Stimulated activated CD4-positive, alpha-beta T cell treated with anti-CD3 and anti-CD28 coated beads, Interleukin-12 subunit alpha, Interleukin-12 subunit beta, amount 100 ng/mL, for 24 hours (primary cell): Measurements from ENCODE around the gene POLR1D.

ENCODE experiments used
- DNase-seq, 2 experiments: peaks; one replicate each; pipeline ENCODE4 v3.0.0-alpha.2; 2020; ENCODE audit warnings: low read depth in 2 of 2

POLR1D gene, protein sequence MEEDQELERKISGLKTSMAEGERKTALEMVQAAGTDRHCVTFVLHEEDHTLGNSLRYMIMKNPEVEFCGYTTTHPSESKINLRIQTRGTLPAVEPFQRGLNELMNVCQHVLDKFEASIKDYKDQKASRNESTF

DNA sequence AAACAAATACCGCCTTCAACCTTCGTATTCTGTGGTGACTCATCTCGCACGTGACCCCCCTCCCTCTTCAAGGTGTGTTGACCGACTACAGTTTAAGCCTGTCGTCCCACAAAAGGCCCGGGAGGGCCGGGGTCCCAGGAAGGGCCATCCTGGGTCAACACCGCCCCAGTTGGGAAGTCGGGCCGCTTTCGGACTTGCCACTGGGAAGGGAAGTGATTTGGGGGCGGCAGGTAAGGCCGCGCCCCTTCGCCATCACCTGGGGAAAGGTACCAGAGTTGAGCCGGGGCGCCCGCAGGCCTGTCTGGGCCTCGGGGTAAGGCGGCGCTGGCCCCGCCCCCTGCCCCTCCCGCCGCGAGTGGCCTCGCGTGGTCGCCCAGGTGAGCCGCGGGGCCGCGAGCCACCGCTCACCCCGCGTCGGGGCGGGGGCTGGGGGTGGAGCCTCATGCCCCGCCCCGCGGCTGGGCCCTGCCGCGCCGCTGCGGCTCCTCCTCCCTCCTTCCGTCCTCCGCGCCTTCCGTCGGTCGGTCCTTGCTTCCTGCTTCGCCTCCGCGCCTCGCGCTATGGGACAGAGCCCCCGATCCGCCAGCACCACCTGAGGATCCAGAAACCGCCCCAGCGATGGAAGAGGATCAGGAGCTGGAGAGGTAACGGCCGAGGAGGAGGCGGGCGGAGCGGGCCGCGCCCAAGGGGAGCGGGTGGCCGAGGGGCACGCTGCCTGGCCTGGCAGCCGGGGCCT, at the start of gene POLR1D:
TSS of gene POLR1D (plus strand) at position 527 of the 736 bp plus-strand sequence. CDS start at position 619, 92 bp downstream.
- peak; percentile 59 to 64 for DNase-seq

DNA sequence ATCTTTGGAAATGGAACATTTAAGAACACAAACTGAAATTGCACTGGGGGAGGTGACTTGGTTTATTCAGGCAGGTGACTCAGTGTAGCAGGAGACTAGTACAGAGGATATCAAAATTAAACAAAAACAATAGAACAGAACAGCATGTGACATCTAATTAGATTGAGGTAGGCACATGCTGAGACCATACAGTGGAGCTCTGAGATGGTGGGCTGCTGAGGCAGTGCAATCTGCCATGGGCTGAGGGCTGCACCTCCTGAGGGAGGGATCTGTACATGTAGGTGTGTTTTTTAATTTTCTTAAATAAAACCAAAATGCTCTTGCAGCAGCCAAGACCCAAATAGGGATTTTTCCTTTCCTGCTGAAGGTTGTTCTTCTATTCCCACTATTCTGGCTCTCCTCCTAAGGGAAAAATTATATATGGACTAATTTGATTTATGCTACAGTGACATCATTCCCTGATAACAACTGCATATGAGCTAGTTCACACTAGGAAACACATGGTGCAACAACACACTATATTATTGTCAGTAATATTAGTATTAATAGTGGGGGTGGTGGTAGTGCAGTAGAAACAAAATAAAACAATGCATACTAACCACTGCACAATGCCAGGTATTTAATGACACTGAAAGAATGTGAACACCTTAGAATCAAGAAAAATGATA, 49.3 kb upstream of the POLR1D start:
- DNase-seq = no peak

DNA sequence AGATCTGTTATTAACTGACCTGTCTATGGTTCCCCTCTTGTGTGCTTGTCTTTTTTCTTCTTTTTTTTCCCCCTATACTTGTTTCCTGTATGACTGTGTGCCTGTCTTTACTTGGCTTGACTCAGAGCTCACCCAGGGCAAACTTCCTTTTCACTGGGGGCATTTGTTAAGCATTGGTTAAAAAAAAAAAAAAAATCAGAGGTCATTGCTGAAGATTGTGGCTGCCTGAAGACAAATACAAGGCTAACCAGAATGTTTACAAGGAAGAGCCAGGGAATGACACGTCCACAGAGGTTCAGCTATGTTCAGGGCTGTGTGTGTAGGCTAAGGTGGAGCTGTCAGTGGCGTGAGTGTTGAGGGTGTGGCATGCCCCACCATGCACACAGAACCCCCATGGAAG, 48.4 kb upstream of the POLR1D start:
- DNase-seq = no peak

DNA sequence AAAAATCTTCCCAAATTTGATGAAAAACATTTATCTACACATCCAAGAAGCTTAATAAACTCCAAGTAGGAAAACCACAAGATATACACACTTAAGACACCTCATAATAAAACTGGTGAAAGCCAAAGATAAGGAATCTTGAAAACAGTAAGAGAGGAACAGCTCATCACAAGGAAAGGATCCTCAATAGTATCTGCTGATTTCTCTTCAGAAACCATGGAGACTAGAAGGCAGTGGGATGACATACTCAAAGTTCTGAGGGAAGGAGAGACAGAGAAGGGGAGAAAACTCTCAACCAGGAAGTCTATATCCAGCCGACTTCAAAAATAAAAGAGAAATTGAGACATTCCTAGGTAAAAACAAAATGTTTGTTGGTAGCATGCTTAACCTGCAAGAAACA, 47.0 kb upstream of the POLR1D start:
- no peak for DNase-seq

DNA sequence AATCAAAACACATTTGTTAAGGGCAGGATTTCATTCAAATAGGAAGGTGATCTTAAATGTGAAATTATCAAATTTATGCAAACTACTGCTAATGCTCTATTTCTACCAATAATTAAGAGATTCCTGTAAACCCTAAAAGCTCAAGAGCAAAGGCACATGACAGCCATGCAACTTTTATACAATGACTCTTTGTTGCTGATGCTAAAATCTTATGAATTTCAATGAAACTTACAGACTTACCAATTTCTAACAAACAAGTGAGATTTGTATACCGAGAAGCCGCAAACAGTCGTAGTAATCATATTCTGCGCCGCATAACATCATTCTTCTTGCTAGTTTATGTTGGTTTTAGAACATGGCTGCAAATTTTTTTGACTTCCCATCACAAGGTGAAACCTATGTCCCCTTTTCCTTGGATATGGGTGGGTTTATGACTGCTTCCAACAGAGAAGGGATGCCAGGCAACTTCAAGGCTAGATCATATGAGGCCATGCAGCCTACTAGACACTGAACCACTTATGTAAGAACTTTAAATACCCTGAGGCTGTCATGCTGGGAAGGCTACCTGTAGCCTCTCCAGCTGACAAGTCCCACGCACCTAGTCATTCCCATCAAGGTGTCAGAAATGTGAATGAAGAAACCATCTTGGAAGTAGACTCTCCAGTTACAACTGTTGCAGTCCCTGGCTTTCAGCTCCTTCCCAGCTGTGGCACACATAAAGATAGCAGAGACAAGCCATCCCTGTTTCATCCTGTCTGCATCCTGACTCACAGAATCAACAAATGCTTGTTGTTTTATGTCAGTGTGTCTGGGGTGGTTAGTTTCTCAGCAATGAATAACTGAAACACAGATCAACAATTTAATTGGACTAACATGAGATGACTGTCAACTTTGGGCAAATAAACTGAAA, 43.3 kb upstream of the POLR1D start:
- no peak for DNase-seq

DNA sequence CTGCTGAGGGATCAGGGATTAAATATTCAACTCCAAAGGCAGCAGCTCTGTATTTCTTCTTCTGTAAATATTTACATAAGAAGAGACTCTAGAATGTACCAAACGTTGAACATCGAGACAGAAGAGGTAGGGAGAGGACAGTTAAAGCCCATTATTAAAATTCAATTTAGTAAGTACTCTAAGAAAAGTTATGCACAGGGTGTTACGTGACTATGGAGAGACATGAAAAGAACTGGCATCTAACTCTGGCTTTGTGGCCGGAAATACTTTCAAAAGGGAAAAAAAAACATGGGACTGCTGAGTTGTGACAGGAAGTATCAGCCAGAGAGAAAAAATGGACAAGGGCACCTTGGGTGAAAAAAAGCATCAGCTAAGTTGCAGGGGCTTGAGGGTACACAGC, 38.0 kb upstream of the POLR1D start:
- DNase-seq = no peak

DNA sequence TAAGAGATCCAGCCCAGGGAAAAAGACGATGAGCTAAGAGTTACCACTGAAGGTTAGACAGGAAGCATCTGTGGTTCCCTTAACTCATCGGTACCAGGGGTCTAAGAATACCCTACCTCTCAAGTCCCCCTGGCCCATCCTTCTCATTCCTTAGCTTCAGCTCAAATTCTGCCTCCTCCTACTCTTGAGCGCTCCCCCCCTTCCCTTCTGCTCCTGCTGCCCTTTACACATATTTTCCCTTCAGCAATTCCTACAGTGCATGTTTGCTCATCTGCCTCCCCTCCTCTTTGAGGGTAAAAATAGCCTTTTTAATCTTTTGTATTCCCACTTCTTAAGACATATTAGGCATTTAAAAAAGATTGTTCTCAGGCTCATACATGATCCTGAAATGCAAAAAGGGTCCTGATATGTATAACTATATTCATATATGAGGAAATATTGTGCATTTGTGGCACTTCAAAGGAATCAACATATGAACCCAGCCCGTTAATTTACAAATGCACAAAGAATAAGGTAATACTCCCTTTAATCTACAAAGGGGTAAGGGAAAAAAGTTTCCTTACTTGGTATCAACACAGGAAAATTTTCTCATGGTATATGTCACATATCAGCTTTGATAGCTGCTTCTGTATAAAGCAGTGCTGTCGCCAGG, 34.5 kb upstream of the POLR1D start:
- DNase-seq = no peak

DNA sequence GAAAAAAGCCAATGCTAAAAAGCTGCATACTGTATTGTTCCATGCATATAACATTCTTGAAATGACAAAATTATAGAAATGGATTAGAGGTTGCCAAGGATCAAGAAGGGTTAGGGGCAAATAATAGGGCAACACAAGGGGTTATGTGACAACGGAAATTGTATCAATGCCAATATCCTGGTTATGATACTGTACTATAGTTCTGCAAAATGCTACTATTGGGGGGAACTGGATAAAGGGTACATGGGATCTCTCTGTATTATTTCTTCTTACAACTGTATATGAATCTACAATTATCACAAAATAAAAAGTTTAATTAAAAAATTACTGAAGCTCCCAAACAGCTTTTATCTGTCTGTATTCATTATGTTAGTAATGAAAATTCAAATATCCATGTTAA, 33.3 kb upstream of the POLR1D start:
- no peak for DNase-seq

DNA sequence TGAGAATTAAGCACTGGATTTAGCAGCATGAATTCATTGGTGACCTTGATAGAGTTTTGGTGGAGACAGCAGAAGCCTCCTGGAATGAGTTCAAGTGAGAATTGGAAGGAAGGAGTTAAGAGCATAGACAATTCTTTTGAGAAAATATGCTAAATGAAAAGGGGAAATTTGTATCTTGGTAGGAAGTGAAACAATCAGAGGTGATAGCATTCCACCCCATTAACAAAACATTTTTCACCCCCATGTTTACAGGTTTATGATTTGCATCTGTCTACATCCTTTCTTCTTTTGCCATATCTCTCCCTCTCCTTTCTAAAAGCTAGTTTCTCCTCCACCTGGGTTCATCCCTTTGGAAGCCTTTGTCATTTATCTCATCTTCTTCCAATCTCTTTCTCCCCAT, 28.8 kb upstream of the POLR1D start:
- no peak for DNase-seq

DNA sequence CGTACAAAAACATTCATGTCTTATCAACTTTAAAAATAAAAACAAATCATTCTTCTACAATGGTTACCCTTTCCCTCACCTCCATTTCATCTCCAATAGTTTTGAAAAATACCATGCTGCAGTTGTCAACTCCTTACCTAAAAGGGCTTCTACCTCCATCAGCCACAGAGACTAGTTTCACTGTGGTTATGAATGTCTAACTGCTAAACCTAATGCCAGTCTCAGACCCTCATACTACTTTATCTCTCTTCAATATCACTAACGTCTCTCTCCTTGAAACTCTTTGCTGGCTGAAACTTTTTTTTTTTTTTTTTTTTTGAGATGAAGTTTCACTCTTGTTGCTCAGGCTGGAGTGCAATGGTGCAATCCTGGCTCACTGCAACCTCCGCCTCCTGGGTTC, 28.4 kb upstream of the POLR1D start:
- no peak for DNase-seq

DNA sequence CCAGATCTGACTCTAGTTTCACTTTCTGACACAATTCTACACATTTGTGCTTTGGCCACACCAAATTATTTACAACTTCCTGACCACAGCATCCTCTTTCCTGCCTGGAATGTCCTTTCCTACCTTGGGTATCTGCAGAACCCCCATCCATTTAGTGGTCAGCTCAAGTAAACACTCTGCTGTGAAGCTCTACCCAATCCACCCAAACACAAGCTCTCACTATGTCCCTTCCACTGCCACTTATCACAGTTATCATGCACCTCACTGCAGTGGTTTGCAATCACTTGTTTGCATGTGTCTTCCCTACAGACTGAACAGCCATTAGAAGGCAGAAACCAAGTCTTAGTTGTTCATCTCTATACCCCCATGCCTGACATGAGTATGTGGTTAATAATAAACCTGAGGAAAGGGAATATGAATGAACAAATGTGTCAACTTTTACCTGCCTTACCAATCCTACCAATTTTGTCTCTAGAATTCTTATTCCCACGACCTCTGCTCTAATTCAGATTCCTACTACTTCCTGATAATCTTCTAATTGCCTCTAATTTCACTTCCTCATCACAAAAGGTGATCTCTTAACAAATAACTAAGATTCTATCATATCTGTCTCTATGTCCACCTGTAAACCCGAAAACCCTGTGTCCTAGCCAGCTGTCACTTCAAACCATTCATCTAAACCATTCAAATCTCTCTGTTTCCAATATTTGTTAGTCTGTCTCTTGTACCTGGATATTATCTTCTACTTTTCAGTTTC, 26.5 kb upstream of the POLR1D start:
- DNase-seq = no peak

DNA sequence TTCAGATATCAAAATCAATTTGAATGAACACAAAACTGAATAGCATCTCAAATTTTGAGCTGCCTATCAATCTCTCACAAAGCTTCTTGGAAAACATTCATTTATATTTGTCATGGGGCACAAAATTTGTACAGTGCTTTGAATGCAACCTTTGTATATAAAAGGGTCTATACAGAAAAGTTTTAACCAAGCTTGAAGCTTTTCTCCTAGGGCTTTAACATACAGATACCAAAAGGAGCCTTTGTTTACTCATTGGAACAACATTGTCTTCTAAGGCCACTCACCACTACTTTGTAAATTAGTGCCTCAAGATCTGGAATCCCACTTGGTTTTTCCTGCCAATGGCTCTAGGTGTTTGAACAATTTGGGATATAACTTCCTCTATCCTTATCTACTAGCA, 22.6 kb upstream of the POLR1D start:
- DNase-seq = no peak

DNA sequence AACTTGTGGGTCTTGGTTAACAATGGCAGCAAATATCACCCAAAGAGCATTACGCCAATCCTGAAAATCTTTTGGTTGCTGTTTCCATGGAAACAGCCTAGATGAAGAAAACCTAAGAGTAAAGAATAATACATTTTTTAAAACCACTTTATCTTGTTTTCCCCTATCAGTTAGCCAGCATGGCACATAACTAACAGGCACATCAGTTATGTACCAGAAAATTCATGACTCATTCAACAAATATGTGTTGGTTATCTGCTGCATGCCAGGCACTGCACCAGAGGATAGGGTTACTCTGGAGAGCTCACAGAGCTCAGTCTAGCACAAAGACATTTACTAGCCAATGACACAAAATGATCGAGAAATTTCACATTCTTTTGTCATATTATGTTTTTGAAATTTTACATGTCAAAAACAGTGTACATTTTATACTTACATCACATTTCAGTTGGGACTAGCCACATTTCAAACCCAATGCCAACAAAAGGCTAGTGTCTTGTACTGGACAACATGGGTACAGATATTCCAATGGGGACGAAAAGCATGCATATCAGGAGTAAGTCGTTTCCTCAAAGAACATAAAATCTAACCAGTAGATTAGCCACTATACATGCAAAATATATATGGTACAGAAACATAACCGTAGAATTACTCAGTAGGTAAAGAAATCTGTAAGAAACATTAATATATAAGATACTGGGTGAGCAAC, 21.7 kb upstream of the POLR1D start:
- DNase-seq = no peak

DNA sequence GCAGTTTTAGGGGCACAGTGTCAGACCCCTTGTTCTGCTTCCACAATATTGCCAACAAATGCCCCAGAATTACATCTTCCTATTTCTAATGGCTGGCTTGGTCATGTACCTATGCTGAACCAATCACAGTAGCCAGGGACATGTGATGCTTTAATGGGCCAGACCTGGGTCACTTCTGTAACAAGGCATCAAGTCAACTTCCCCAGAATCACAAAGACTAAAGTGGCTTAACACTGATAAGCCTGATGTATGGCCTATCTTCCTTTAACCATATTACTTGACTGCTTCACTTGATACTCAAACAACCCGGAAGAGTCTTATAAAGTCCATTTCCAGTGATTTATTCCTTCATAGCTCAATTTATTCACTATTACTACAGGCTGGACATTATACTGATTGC, 21.0 kb upstream of the POLR1D start:
- DNase-seq = no peak

DNA sequence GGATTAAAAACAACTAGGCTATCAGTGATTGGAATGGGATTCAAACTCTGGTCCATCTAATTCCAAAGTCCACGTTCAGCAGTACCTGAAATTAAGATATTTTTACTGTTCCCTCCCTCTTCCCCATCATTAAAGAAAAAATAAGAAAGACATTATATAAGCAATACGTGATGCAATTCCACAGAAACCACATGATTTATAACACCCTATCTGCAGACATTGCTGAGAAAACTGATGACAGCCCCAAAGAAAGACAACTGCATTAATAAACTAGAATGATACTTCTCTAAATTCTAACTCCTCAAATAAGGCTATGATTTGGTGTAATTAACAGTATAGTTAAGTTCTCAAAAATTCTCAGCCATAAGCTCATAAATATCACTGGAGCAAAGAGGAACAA, 20.5 kb upstream of the POLR1D start:
- DNase-seq = no peak

DNA sequence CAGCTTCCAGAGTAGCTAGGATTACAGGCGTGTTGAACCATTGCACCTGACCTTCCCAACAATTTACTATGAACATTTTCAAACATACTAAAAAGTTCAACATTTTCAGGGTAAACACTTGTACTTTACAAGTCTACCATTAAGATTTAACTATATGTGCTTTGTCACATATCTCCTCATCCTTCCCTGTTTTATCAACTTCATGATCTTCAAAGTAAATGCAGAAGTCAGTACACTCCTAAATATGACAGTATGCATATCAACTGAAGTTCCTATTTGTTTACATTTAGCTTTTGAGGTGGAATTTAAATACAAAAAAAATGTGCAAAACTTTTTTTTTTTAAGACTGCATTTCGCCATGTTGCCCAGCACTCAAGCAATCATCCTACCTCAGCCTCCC, 19.9 kb upstream of the POLR1D start:
- DNase-seq = no peak

DNA sequence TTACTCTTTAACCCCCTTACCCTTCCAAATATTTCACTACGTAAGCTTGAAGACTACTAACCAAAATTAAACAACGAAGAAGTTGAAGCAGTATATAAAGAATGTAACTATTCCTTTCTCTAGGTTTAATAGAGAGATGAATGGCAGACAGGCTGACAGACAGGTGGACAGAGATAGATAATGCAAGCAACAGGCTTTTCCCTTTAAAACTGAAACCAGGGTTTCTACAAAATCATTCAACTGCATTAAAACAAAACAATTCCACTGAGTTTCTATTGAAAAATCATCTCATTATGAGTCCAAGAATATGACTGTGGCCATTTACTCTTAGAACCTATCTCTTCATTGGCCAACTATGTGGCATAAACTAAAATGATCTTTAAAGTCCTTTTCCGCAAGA, 16.6 kb upstream of the POLR1D start:
- DNase-seq = no peak

DNA sequence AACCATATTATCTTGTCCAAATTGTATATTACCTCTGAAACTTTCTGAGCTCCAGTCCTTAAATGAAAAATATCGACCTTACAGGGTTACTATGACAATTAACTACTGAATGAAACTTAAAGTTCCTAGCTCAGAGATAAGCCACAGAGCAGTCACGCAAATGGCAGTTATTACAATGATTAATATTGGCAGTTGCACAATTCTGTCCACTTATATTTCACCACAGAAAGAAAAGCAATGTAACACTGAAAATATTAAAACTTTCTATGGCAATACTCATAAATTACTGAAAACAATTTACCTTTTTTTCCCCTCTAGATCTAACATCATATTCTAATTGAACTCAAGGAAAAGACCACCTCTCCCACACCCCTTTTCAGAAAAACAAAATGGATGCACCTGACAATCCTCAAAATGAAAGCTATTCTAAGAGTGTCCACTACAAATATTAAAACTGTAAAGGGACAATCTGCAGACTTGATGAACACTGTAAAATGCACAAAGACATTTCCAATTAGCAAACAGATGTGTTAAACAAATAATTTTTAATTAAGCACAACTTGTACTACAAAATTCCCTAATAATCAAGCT, 16.0 kb upstream of the POLR1D start:
- DNase-seq = no peak

DNA sequence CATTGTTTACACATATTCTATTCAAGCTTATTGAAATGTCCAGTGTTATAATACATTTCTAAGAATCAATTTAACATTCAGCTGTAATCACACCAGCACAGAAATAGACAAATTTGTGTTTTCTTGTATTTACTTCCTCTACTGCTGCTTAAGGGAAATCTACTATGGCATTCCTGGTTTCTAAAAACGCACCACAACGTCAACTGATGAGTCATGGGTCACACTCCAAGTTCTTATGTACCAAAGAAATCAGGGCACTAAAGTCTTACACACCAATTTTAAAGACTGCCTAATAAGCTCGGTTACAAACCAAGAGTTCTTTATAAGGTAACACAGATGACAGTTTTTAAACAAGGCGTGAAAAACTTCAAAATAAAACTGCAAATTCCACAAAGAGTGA, 14.6 kb upstream of the POLR1D start:
- no peak for DNase-seq

DNA sequence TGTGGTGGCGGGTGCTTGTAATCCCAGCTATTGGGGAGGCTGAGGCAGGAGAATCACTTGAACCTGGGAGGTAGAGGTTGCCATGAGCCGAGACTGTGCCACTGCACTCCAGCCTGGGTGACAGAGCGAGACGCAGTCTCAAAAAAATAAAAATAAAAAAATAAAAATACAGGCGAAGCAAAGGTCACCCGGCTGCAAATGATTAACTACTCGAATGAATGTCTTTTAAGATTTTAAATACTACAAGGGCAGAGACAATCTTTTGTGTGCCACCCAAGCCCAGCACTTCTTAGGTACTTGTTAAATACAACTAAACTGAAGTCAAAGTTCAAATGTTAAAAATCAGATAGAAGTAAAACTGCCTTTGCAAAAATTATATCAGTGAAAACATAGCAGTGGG, 8.1 kb upstream of the POLR1D start:
- no peak for DNase-seq
